Measurements from ENCODE around the gene RNF112. TPM values are rescaled to one million over a fixed set of nuclear protein-coding genes. Genes with fewer than 3 reads are reported as not detected.

Gene RNF112
- total RNA-seq, 4 donors from 2014 or later = 2.2 to 7.2 (median 3.9) TPM

GRCh38 chr17:19362277-19363113, 48.5 kb upstream of the RNF112 start, which contains the start of gene B9D1:
B9D1 (minus strand) TSS chr17:19362723; CDS start chr17:19362569, 154 bp downstream.
- peaks cover 8 to 14% (median 12%) of the 10 kb centered on the region in 4 donors for H3K4me1 ChIP-seq
- in situ Hi-C loops (cut with MboI; ENCODE audit: low pct_ligation_motif_present in 1 of 4, low pct_unique_long_range_greater_than_20kb in 1 of 4, low sequenced_read_pairs in 3 of 4) (loop anchor here (5.0 to 25.0 kb wide), 5 partner anchors 82 to 402 kb away; partner anchors contain the start of gene ALDH3A2 (in 1 of the 4)), intact Hi-C loops (cut with DNase I; ENCODE audit: low total_unique reads) (loop anchor here (1.0 to 10.0 kb wide), 3 partner anchors 85 to 402 kb away; no protein-coding TSS in a partner anchor)
- TF ChIP-seq POLR2AphosphoS5 (IDR thresholded peaks at IDR 0.05) (peak in 2 of 3 donors; percentile 20 to 54), EP300 (IDR thresholded peaks at IDR 0.05; ENCODE audit: low read depth) (no peak), CTCF (IDR thresholded peaks at IDR 0.05) (peak; percentile 95 to 100 (median 98)), POLR2A (IDR thresholded peaks at IDR 0.05) (no peak)
- no peaks in the 10 kb centered on the region for H3K27me3 ChIP-seq
- no peaks in the 10 kb centered on the region for H3K36me3 ChIP-seq
- peak; percentile 96 for DNase-seq
- WGBS, 2 donors (ENCODE audit: low coverage in 1 of 2) = 1% methylated on average over 49 of the region's 83 CpGs; no CpG with 5 or more reads in 1 of the 2 donors
- peak within 1 kb of the TSS; percentile 71 to 88 (median 85) for H3K27ac ChIP-seq
- H3K9me3 ChIP-seq = no peaks in the 10 kb centered on the region
- peak within 1 kb of the TSS; percentile 61 to 78 (median 69) for H3K4me3 ChIP-seq

DNA sequence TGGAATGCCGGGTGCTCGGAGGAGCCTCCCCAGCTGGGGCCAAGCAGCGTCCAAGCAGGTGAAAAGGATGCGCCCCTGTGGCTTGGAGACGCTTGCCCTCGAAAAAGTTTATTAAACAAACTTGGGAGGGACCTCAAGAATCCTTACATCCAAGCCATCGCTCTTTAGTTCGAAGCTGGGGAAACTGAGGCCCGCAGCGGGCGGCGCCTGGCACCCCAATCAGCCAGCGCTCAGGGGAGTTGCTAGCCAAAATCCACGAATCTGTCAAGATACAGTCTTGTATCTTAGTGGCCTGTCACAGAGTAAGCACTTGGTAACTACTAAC, 48.0 kb upstream of the RNF112 start:
- Histone ChIP-seq H3K27me3 (no peaks in the 10 kb centered on the region), H3K9me3 (no peaks in the 10 kb centered on the region), H3K4me3 (peak overlapping the region in 3 of 4 donors; percentile 61 to 78 (median 70)), H3K27ac (peak overlapping the region; percentile 71 to 88 (median 85)), H3K36me3 (no peaks in the 10 kb centered on the region), H3K4me1 (peaks cover 8 to 14% (median 12%) of the 10 kb centered on the region in 4 donors)
- intact Hi-C loops (cut with DNase I; ENCODE audit: low total_unique reads) (loop anchor here (10.0 kb wide), 2 partner anchors 142 to 402 kb away; no protein-coding TSS in a partner anchor), in situ Hi-C loops (cut with MboI; ENCODE audit: low pct_ligation_motif_present in 1 of 4, low pct_unique_long_range_greater_than_20kb in 1 of 4, low sequenced_read_pairs in 3 of 4) (loop anchor here (5.0 to 25.0 kb wide), 5 partner anchors 82 to 402 kb away; partner anchors contain the start of gene ALDH3A2 (in 1 of the 4))
- DNase-seq = no peak
- TF ChIP-seq EP300 (IDR thresholded peaks at IDR 0.05; ENCODE audit: low read depth) (no peak), CTCF (IDR thresholded peaks at IDR 0.05) (no peak), POLR2A (IDR thresholded peaks at IDR 0.05) (no peak), POLR2AphosphoS5 (IDR thresholded peaks at IDR 0.05) (no peak)
- 28% methylated on average over 14 of the region's 14 CpGs; no CpG with 5 or more reads in 1 of the 2 donors for WGBS, 2 donors (ENCODE audit: low coverage in 1 of 2)

DNA sequence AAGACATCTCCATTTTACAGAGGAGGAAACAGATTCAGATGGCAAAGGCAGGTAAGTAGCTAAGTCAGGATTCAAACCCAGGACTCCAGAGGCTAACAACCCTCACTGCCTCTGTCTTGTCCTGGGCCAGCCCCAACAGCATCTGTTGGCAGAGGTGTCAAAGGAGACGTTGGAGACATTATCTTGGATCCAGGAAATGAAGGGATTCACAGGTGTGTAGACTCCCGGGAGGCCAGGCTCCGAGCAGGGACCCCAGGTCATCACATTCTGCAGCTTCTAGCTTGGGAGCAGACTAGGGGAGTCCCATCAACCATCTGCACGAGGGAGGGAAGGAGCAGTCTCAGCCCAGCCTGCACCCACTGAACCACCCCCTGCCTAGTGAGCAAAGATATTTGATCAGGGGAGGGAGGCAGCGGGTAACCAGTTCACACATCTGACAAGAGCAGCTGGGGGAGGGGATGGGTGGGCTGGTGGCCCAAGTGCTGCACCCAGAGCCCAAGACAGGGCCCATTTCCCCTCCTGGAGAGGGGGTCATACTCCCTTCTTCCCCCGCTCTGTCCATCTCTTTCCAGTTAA, 47.5 kb upstream of the RNF112 start:
- 40 to 59% methylated on average over 1 to 5 of the region's 6 CpGs for whole genome bisulfite sequencing, 2 donors (ENCODE audit: low coverage in 1 of 2)
- peak overlapping the region in 1 of 4 donors; percentile 88 for H3K27ac ChIP-seq
- H3K36me3 ChIP-seq = no peaks in the 10 kb centered on the region
- in situ Hi-C loops (cut with MboI; ENCODE audit: low pct_ligation_motif_present in 1 of 4, low pct_unique_long_range_greater_than_20kb in 1 of 4, low sequenced_read_pairs in 3 of 4) (loop anchor here (5.0 to 25.0 kb wide), 5 partner anchors 81 to 401 kb away; partner anchors contain the start of gene ALDH3A2 (in 1 of the 4)), intact Hi-C loops (cut with DNase I; ENCODE audit: low total_unique reads) (loop anchor here (10.0 kb wide), 2 partner anchors 141 to 401 kb away; no protein-coding TSS in a partner anchor)
- H3K9me3 ChIP-seq = no peaks in the 10 kb centered on the region
- H3K4me3 ChIP-seq = peak overlapping the region in 1 of 4 donors; percentile 70
- no peaks in the 10 kb centered on the region for H3K27me3 ChIP-seq
- TF ChIP-seq POLR2A (IDR thresholded peaks at IDR 0.05) (no peak), POLR2AphosphoS5 (IDR thresholded peaks at IDR 0.05) (no peak), CTCF (IDR thresholded peaks at IDR 0.05) (no peak), EP300 (IDR thresholded peaks at IDR 0.05; ENCODE audit: low read depth) (no peak)
- DNase-seq = no peak
- peaks cover 8 to 14% (median 12%) of the 10 kb centered on the region in 4 donors for H3K4me1 ChIP-seq

Data from transverse colon (tissue), 4 donors.